H1 (cell line): Measurements from ENCODE around the gene KEL. TPM values are rescaled to one million over a fixed set of nuclear protein-coding genes. Genes with fewer than 3 reads are reported as not detected.

Experiments used
- BRCA1 ChIP-seq: IDR thresholded peaks from 2 replicates; pipeline ENCODE4 v1.6.1; 2012; ENCODE audit warnings: low read depth, low read length, improper control_type of control experiment
- CREB1 ChIP-seq: IDR thresholded peaks from 2 replicates; pipeline ENCODE4 v1.6.1; 2012; ENCODE audit warnings: inconsistent platforms
- HDAC2 ChIP-seq, 2 experiments: fragments of 300-600 bp in 1 of 2; sonication (generic) in 1 of 2; IDR thresholded peaks; 2 replicates each; pipeline ENCODE4 v1.6.1; 2011 to 2012; ENCODE audit warnings: low read depth in 2 of 2, low read length in 2 of 2, mild to moderate bottlenecking in 2 of 2, moderate library complexity in 2 of 2, borderline replicate concordance in 1 of 2, inconsistent platforms in 1 of 2
- RNF2 ChIP-seq: fragments of 200-900, 300-1000 bp; sonication (generic); IDR thresholded peaks from 2 replicates; pipeline ENCODE4 v1.7.1; 2016; ENCODE audit warnings: borderline replicate concordance, low read depth, mild to moderate bottlenecking, antibody characterized with exemption, low read length; ENCODE audit not compliant: poor library complexity, severe bottlenecking; ENCODE audit errors: missing control alignments
- SP4 ChIP-seq: IDR thresholded peaks from 2 replicates; pipeline ENCODE4 v1.6.1; 2012; ENCODE audit warnings: low read length, inconsistent platforms
- ZNF274 ChIP-seq: IDR thresholded peaks from 2 replicates; pipeline ENCODE4 v1.7.0; 2012; ENCODE audit warnings: low read length, borderline replicate concordance; ENCODE audit errors: extremely low read depth
- polyA plus RNA-seq, 7 experiments: library from polyadenylated mRNA; depleted of rRNA in 3 of 7; stranded (reverse) in 5 of 7; unstranded in 2 of 7; fragments of >200 nt in 5 of 7; fragments of 200-250 nt in 2 of 7; gene quantifications; 1 replicate in 5 of 7; 2 replicates in 1 of 7; 4 replicates in 1 of 7; pipeline versions ENCODE4 v1.2.1 to v1.2.3, GENCODE V29; 2011 to 2013; ENCODE audit warnings: missing spikeins in 2 of 7, mixed read lengths in 2 of 7
- total RNA-seq: library from RNA; stranded (reverse); fragmentation: NEBNext Ultra II Directional; extraction: Animal tissue kit (Norgen Biotek cat#: 25700); gene quantifications from 2 replicates; pipeline ENCODE4 v1.2.1, GENCODE V29; 2021

KEL gene
- total and polyA plus RNA-seq, 2 of the 8 experiments (the other 6 are each of a cell fraction or from before 2014, with no cell fraction given): 1.8 to 1.9 TPM

- TF ChIP-seq CREB1 (no peak), ZNF274 (no peak), HDAC2 (IDR thresholded peaks at IDR 0.05; ENCODE audit: borderline replicate concordance in 1 of 2, low read depth in 2 of 2, low read length in 2 of 2) (no peak), BRCA1 (no peak), RNF2 (no peak), SP4 (no peak)
Observed at GRCh38 chr7:142997456-142997989, 35.4 kb upstream of the KEL start (continued).
